HG02943 (cell line): ENCODE data around the gene RASL12.
"Not testable (repeated sequence)": the region's sequence is repeated elsewhere in the genome, so short reads cannot be mapped to it uniquely, and the experiment has no call there.

Experiments used
- ATAC-seq: cut with Tn5 transposase; IDR thresholded peaks from one replicate; pipeline ENCODE4 v1.9.1; 2021; ENCODE audit warnings: mild to moderate bottlenecking, low read depth, moderate library complexity; ENCODE audit not compliant: unreplicated experiment

The RASL12 gene, protein sequence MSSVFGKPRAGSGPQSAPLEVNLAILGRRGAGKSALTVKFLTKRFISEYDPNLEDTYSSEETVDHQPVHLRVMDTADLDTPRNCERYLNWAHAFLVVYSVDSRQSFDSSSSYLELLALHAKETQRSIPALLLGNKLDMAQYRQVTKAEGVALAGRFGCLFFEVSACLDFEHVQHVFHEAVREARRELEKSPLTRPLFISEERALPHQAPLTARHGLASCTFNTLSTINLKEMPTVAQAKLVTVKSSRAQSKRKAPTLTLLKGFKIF

DNA sequence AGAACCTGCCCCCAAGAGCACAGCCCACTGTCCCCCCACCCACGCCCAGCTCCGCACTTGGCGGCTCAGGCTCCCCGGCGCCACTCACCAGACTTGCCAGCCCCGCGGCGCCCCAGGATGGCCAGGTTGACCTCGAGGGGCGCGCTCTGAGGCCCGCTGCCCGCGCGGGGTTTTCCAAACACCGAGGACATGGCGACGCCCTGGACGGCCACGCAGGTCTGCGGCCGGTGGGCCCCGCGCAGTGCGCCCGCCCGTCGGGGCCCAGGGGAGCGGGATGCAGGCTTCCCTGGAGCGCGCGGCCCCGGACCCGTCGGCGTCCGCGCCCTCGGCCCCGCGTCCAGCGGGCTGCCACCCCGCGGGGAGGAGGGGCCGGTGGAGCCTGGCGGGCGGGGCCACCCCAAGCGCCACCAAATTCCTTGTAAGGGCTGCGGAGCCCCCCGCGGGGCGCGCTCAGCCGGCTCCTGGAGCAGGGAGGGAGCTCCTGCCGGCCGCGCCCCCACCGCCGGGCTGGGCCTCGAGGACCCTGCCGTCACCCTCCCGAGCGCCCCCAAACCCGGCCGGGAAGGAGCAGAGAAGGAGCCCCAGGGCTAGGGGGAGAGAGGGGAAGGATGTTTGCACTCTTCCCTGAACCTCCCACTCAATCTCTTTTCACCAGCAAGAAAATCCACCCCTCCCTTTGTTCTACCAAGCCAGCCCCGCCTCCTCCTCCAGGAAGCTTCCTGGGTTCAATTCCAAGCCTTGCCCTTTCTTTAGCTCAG, at the start of gene RASL12:
Gene RASL12 (minus strand): TSS at position 347 of the 758 bp plus-strand sequence. CDS start 156 bp downstream, at position 191.
- ATAC-seq = no peak

DNA sequence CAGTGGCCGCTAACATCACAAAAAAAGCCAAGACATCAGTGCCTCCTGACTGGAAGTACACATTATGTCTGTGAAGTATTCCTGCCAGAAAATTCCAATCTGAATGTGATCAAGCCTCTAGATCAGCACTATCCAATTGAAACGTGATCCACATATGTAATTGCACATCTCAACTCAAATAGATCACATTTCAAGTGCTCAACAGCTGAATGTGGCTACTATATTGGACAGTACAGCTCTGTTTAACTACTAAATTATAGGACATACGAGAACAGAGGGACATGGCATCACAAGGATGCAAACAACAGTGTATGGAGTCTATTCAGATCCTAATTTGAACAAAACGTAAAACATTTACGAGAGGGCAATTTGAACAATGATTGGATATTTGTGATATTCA, 47.8 kb upstream of the RASL12 start:
- no peak for ATAC-seq

DNA sequence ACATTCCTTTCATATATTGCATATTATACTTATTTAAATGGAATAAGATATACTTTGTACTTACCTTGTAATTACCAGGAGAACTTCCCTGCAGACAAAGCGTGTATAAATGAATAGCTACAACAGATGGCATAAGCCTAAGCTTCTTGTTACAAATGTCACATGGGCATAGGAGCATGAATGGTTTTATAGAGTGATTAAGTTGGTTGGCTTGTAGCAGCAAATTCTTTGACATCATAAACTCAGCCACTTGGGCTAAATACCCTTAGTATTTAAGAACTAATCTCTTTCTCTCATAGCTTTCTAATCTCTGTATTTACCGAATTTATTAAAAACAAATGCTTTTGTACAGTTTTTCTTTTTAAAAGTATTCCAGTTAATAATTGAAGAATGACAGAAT, 47.3 kb upstream of the RASL12 start, which contains the start of gene UBAP1L:
Gene UBAP1L (minus strand): TSS at position 115 of the 400 bp plus-strand sequence. CDS start 8,985 bp downstream, outside the sequence.
- ATAC-seq = no peak

DNA sequence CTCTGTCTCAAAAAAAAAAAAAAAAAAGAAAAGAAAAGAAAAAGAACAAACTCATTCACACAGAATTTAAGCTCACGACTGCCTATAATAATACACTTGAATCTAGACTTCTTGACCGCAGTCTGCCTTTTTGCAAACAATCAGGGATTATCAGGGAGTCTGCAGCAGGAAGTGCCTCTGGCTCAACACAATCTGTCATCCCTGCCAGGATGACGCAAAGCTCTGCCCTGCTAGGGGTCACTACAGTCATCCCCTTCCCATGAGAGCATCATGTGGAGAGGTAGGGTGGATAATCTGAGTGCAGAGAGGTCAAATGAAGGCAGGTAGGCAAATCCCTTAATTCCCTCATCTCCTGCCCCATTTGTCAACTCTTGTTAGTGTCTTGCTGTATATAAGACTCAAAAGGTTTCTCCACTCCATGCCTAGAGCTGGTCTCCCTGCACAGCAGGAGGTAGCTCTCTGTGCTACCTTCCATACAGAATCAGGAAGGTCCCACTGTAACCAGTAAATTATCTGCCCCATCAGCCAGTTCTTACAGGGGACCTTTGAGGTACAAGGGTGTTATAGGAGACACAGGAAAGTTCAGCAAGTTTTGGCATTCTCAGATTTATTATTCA, 43.0 kb upstream of the RASL12 start:
- ATAC-seq = no peak

DNA sequence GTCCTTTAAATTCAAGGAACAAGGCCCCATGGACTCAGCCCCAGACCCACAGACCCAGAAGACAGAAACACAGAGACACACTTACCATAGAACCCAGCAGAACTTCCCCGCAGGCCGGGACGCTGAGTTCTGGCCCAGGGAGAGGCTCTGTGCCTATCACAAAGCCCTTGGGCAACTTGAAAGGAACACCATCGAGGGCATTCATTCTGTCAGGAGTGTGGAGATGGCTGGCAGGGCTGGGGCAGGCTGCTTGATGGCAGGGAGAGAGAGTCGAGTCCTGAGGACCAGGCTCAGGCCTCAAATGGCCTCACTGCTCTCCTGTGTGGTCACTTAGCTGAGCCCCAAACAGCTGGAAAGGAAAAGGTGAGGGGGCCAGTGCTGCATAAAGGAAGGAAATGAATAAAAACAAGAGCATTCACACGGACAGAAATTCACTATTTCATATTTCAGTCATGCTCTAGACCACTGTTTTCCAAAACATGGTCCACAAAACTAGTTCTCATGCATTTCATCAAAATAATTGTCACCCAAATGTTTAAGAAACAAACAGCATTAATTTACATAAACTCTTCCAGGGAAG, 38.3 kb upstream of the RASL12 start:
- ATAC-seq = no peak

DNA sequence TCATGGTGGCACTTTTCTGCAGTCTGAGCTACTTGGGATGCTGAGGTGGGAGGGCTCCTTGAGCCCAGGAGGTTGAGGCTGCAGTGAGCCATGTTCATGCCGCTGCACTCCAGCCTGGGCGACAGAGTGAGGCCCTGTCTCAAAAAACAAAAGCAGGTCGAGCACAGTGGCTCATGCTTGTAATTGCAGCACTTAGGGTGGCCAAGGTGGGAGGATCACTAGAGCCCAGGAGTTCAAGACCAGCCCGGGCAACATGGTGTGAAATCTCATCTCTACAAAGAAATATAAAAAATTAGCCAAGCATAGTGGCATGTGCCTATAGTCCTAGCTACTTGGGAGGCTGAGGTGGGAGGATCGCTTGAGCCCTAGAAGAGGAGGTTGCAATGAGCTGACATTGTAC, 37.2 kb upstream of the RASL12 start:
- ATAC-seq = no peak

DNA sequence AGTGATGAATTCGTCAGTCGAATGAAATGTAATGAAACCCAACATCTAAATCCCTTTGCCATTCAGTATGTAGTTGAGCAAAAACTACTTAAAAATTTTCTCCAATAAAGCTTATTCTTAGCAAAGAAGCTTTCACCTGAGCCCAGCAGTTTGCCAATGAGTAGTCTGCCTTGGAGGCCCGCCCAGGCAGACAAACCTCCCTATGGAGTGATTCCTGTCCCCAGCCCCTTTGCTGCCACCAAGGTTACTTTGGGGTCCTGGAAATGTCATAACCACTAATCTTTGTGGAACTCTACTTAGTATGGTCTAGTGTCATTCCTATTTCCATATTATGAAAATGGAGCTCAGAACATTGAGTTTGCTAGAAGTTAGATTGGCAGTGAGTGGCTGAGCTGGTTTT, 35.1 kb upstream of the RASL12 start:
- ATAC-seq = no peak

DNA sequence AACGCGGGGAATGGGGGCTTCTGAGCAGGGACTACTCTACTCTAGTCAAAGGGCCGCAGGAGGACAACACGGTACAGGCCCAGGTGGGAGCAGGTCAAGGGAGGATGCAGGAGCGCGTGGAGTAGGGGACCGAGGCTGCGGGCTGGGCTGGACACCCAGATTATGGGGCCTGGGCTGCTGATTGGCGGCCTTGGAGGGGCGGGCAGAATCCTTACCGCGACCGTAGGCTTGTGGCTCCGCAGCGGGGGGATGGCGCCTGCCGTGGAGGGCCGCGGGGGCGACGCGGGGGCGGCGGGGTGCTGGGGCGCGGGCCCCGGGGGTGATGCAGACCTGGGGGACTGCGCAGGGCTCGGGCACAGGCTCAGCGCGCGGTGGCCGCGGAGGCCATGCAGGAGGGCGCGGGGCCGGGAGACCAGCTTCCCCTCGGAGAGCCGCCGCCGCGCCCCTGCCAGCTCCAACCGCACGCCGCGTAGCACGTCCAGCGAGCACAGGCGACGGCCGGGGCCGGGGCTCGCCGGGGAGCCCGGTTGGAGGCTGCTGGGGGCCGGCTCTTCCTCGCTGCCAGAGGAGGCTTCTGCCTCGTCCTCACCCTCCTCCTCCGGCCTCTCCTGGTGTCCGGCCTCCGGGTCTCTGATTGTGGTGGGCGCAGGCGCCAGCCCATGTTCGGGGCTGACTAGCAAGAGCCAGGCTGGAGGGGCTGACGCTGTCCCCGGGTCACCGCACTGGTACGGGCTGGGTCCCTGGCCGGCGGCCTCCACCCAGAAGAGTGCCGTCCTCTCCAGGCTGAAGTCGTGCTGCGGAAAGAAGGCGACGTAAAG, 34.3 kb upstream of the RASL12 start:
- no peak for ATAC-seq

DNA sequence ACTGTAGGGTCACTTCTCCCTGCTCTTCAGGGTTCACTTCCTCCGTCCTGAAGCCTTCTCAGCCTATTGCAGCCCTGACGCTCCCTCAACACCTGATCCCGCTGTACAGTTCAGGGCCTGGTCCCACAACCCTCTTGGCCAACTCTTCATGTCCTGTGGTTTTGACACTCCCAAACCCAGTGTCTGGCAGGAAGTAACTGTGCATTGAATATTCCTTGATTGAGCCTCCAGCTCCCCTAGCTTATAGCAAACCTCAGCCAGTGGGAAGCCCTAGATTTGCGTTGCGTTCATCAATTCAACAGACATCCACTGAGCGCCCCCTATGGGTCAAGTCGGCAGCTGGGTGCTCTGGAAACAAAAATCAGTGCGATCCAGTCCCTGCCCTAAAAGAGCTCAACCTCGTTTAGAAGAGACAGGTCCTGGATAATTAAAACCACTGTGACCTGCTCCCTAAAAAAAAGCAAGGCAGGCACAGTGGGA, 33.7 kb upstream of the RASL12 start:
- no peak for ATAC-seq

DNA sequence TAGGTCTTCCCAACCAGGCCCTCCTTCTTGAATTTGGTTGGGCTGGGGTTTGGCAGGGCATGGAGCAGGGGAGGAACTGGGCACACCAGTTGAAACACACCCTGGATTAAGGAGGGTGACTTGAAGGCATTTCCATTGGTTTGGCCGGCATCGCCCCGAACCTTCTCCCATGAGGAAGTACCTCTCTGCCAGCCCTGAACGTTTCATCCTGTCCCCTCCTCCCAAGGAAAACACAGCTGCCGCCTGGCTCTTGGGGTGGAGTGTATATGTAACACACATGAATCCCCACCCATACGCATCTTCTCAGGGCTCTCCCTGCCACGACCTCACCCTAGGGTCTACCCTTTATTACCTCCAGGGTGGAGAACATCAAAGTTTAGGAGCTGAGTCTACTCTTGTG, 32.7 kb upstream of the RASL12 start:
- no peak for ATAC-seq

DNA sequence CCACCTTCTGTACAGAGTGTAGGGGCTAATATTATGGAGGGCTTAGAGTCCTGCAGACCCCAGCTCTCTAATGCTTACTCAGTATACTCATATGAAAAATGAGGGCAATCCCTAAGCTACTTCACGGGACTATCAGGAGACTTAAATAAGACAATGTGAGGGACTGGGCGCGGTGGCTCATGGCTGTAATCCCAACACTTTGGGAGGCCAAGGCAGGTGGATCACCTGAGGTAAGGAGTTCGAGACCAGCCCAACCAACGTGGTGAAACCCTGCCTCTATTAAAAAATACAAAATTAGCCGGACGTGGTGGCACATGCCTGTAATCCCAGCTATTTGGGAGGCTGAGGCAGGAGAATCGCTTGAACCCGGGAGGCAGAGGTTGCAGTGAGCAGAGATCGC, 32.0 kb upstream of the RASL12 start:
- not testable (repeated sequence) for ATAC-seq

DNA sequence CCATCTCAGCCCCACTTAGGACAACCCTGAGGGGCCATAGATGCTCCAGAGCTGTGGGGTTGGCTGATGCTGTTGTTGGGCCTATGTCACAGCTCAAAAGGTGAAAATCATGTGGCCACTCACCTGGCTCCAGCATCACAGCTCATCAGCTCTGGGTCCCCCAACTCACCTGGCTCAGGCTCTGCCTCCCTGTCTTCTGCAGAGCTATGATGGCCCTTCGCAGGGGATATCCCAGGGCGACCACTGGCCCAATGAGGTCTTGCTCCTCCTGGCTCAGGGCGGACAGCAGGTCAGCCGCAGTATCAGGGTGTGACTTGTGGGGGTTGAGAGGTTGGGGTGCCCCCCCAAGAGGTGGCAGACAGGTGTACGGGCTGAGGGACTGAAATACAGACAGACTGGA, 31.5 kb upstream of the RASL12 start:
- no peak for ATAC-seq

DNA sequence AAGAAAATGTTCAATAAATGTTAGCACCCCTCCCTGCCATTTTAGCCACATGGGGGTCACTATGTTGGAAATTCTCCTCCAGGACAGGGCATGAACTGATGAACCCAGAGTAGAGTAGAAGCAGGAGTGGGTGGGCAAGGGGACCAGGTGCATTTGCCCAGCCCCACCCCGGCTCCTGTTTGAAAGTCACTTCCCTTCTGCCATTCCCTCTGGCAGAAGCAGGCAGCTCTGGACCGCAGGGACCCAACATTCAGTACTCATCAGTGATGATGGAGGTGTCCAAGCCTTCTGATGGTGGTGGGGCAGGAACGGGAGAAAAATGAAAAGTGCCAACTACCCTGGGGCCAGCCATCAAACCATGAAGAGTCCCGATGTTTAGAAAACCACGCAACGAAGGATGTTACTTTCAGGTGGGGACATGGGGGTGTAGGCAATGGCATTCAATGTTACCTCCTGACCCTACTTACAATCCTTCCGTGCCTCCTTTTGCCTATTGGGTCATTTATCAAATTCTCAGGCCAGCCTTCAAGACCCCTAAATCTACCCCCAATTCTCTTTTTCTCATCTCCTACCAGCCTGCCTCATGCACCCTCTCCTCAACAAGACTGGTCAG, 30.0 kb upstream of the RASL12 start:
- ATAC-seq = no peak

DNA sequence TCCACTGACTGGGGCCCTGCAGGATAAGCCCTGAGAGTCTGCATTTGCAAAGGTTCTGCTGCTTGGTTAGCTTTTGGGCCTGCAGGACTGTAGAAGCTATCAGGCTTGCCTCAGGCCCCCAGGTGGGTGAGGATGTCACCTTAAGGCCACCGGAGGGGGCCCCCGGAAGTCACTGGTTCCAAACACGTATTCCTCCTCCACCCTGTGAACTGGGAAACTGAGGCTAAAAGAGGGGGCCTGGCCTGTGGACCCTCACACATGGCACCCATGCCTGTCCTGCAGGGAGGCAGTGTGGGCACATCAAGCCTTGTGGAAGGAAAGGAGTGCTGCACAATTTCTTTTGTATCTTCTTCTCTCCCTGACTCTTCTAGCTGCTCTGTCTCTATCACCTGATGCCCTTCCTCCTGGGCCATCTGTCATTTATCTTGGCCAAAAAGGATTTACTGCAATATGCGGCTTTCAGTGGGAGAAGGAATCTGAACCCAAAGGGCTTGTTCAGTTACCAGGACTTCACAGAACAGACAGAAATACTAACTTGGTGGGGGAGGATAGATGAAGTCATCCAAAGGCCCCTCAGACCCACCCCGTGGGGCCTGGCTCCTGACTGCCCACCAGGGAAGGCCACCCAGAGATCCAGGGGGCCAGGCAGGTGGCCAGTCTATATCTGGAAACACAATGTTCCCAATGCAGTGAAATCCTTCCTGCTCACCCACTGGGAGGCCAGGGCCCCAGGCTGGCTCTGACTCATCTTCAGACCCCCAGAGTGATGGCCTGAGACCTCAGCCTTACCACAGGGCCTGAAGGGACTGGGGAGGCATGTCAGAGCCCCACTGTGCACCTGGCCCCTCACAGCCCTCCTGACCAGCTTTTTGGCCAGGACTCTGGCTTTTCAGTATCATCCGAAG, 28.9 kb upstream of the RASL12 start:
- ATAC-seq = no peak

DNA sequence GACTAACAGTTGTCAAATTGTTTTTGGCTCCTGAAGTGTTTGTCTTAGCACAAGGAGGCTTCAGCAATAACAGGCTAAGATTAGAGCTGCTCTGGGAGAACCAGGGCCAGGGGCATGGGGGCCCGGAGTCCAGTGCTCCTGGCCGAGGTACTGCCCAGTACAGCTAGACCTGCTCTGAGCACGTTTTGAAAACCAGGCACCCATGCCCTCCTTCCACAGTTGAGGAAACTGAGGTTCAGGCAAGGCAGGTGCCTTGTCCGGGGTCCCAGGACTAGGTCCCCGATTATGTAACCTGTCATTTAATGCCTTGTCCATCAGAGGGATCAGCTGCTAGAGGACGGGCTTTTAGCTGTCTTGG, 27.9 kb upstream of the RASL12 start:
- ATAC-seq = no peak

DNA sequence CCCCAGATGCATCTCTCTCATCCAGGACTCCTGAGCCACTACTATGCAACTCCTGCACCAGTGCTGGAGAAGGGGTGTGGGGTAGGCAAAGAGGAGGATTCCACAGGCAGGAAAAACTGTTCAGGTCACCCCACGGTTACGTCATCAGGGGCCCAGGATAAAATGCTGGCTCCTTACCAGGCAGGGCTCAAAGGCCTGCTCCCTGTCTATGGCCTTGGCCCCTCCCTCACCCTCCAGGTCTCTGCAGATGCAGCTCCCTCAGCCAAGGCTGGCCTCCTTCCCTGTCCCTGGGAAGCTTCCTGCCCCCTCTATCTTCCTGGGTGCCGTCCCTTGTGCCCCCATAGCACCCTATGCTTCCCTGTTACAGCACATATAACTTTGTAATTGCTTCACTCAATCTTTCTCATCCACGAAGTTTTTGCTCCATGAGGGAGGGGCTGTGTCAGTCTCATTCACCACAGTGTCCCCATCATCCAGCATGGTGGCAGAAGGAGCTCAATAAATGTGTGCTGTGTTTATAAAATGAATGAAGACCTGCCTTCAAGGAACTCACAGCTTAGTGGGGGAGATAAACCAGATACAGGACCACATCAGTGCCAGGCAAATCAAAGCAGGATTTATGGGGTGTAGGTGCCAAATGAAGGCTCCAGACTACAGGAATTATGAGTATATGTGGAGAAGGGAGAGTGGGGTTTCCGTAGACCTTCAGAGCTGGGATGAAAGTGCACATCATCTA, 27.4 kb upstream of the RASL12 start:
- no peak for ATAC-seq

DNA sequence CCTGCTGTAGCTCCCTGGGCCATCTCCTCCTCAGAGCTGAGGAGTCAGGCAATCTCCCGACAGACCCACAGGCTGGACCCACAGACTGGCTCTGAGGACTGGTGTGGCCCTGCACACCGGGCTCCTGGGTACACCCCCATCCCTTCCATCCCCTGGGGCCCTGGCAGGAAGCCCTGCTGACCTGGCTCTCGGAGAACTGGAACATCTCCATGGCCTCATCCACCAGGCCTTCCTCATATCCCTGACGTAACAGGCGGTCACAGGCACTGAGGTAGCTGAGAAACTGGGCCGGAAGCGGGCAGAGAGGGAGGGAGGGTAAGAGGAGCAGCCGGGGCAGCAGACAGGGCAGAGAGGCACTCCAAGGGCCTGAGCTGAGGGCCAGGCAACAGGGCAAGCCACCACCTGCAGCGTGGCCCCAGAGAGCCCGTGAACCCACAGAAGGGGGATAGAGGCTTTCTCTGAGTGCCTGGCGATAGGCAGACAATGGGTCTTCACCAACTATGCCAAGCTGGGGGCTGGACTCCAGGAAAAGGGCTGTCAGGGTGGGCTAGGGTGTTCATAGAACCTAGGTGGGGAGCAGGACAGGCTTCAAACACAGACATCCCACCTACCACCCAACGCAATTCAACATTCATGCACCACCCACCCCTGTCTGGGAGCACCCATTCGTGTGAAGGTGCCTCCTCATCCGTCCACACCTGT, 26.7 kb upstream of the RASL12 start:
- no peak for ATAC-seq

DNA sequence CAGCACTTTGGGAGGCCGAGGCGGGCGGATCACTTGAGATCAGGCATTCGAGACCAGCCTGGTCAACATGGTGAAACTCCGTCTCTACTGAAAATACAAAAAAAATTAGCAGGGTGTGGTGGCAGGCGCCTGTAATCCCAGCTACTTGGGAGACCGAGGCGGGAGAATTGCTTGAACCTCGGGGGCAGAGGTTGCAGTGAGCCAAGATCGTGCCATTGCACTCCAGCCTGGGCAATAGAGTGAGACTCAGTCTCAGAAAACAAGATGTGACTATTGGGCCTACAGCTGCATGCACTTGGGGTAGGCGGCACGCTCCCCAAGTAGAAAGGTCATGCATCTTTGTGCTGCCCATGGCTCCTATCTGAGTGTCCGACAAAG, 26.0 kb upstream of the RASL12 start:
- ATAC-seq = not testable (repeated sequence)
